ENCODE data around the gene CAMK2A.

- TF ChIP-seq CTCF (IDR thresholded peaks at IDR 0.05), result no peak
- no peak for TF ChIP-seq POLR2A (IDR thresholded peaks at IDR 0.05)
Measured at GRCh38 chr5:150263375-150263775, 26.2 kb downstream of the CAMK2A start.
